ENCODE results near the gene HPSE2.

Gene HPSE2

GRCh38 chr10:98632456-98633150, 603.0 kb downstream of the HPSE2 start:
- no peak for DNase-seq (ENCODE audit: low read depth, low spot score)
- H3K27ac ChIP-seq (ENCODE audit: low read length) = no peak overlapping the region
- no peaks in the 10 kb centered on the region for H3K36me3 ChIP-seq (ENCODE audit: control insufficient read depth, insufficient read depth, low read length)
- WGBS (ENCODE audit: insufficient coverage, insufficient read length) = no CpG with 5 or more reads among the region's 7 CpGs
- H3K9me3 ChIP-seq (ENCODE audit: control insufficient read depth, insufficient read depth, low read length) = no peaks in the 10 kb centered on the region
- H3K27me3 ChIP-seq (ENCODE audit: control insufficient read depth, insufficient read depth, low read length) = no peaks in the 10 kb centered on the region
- H3K4me3 ChIP-seq (ENCODE audit: low read length) = no peak overlapping the region
- H3K4me1 ChIP-seq (ENCODE audit: control insufficient read depth, insufficient read depth, low read length) = no peaks in the 10 kb centered on the region

DNA sequence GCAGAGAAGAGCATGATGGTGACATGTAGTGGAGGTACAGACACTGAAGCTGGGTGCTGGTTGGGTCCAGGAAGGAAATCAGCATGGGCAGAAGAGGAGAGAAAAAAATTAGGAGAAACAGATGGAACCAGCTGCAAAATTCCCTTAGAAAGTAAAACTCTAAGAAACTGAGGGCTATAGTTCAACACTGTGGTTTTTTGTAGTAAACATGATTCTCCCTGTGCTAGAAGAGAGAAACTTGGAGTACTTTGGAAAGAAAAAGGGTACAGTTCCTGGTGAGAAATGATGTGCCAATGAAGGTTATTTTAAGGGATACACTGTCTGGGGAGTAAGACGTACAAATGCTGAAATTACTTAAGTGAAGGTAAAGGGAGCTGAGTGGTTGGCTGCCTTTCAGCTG, 607.4 kb downstream of the HPSE2 start:
- WGBS (ENCODE audit: insufficient coverage, insufficient read length) = no CpG with 5 or more reads among the region's 1 CpG
- Histone ChIP-seq H3K27ac (ENCODE audit: low read length) (no peak overlapping the region), H3K4me1 (ENCODE audit: control insufficient read depth, insufficient read depth, low read length) (no peaks in the 10 kb centered on the region)

GRCh38 chr10:98627711-98628110, 607.9 kb downstream of the HPSE2 start:
- DNase-seq (ENCODE audit: low read depth, low spot score) = no peak
- Histone ChIP-seq H3K27me3 (ENCODE audit: control insufficient read depth, insufficient read depth, low read length) (no peaks in the 10 kb centered on the region), H3K4me3 (ENCODE audit: low read length) (no peak overlapping the region), H3K27ac (ENCODE audit: low read length) (no peak overlapping the region), H3K4me1 (ENCODE audit: control insufficient read depth, insufficient read depth, low read length) (no peaks in the 10 kb centered on the region), H3K36me3 (ENCODE audit: control insufficient read depth, insufficient read depth, low read length) (no peaks in the 10 kb centered on the region), H3K9me3 (ENCODE audit: control insufficient read depth, insufficient read depth, low read length) (no peaks in the 10 kb centered on the region)
- WGBS (ENCODE audit: insufficient coverage, insufficient read length) = no CpG with 5 or more reads among the region's 1 CpG

More for the DNA sequence above, 607.4 kb downstream of the HPSE2 start:
- no peak for DNase-seq (ENCODE audit: low read depth, low spot score)
- H3K9me3 ChIP-seq (ENCODE audit: control insufficient read depth, insufficient read depth, low read length) = no peaks in the 10 kb centered on the region
- no peaks in the 10 kb centered on the region for H3K27me3 ChIP-seq (ENCODE audit: control insufficient read depth, insufficient read depth, low read length)
- no peaks in the 10 kb centered on the region for H3K36me3 ChIP-seq (ENCODE audit: control insufficient read depth, insufficient read depth, low read length)
- H3K4me3 ChIP-seq (ENCODE audit: low read length) = no peak overlapping the region

DNA sequence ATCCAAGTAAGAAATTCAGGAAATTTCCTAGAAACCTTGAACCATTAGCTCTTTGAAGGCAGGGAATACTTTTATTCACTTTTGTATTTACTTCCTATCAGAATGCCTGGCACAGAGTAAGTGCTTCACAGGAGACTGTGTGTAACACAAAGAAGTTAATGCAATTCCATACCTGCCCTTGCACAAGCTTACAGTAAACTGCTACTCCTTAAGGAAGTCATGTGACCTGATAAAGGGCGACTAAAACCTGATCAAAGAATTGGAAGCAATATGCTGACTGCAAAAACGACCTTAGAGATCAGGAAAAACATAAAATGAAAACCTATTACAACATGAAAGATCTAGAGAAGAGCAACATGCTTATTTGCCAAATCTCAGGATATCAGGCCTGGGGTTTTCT, 610.7 kb downstream of the HPSE2 start:
- Histone ChIP-seq H3K27ac (ENCODE audit: low read length) (no peak overlapping the region), H3K4me1 (ENCODE audit: control insufficient read depth, insufficient read depth, low read length) (peaks cover 1% of the 10 kb centered on the region; the same call in 1 of the 2 replicates)
- no CpG with 5 or more reads among the region's 2 CpGs for WGBS (ENCODE audit: insufficient coverage, insufficient read length)

GRCh38 chr10:98623176-98623575, 612.5 kb downstream of the HPSE2 start:
- no peak for DNase-seq (ENCODE audit: low read depth, low spot score)
- Histone ChIP-seq H3K4me1 (ENCODE audit: control insufficient read depth, insufficient read depth, low read length) (peaks cover 1% of the 10 kb centered on the region; the same call in 1 of the 2 replicates), H3K27me3 (ENCODE audit: control insufficient read depth, insufficient read depth, low read length) (no peaks in the 10 kb centered on the region), H3K9me3 (ENCODE audit: control insufficient read depth, insufficient read depth, low read length) (no peaks in the 10 kb centered on the region), H3K4me3 (ENCODE audit: low read length) (no peak overlapping the region), H3K36me3 (ENCODE audit: control insufficient read depth, insufficient read depth, low read length) (no peaks in the 10 kb centered on the region), H3K27ac (ENCODE audit: low read length) (no peak overlapping the region)
- WGBS (ENCODE audit: insufficient coverage, insufficient read length) = 100% methylated on average over 1 of the region's 3 CpGs

More for the DNA sequence above, 610.7 kb downstream of the HPSE2 start:
- no peaks in the 10 kb centered on the region for H3K9me3 ChIP-seq (ENCODE audit: control insufficient read depth, insufficient read depth, low read length)
- H3K4me3 ChIP-seq (ENCODE audit: low read length) = no peak overlapping the region
- no peaks in the 10 kb centered on the region for H3K27me3 ChIP-seq (ENCODE audit: control insufficient read depth, insufficient read depth, low read length)
- DNase-seq (ENCODE audit: low read depth, low spot score) = no peak
- H3K36me3 ChIP-seq (ENCODE audit: control insufficient read depth, insufficient read depth, low read length) = no peaks in the 10 kb centered on the region

- Histone ChIP-seq H3K4me1 (ENCODE audit: control insufficient read depth, insufficient read depth, low read length) (peaks cover 1% of the 10 kb centered on the region; the same call in 1 of the 2 replicates), H3K36me3 (ENCODE audit: control insufficient read depth, insufficient read depth, low read length) (no peaks in the 10 kb centered on the region), H3K4me3 (ENCODE audit: low read length) (no peak overlapping the region), H3K9me3 (ENCODE audit: control insufficient read depth, insufficient read depth, low read length) (no peaks in the 10 kb centered on the region), H3K27ac (ENCODE audit: low read length) (no peak overlapping the region), H3K27me3 (ENCODE audit: control insufficient read depth, insufficient read depth, low read length) (no peaks in the 10 kb centered on the region)
- no peak for DNase-seq (ENCODE audit: low read depth, low spot score)
- no CpG with 5 or more reads among the region's 1 CpG for WGBS (ENCODE audit: insufficient coverage, insufficient read length)
Measured at GRCh38 chr10:98621630-98622029, 614.0 kb downstream of the HPSE2 start.

DNA sequence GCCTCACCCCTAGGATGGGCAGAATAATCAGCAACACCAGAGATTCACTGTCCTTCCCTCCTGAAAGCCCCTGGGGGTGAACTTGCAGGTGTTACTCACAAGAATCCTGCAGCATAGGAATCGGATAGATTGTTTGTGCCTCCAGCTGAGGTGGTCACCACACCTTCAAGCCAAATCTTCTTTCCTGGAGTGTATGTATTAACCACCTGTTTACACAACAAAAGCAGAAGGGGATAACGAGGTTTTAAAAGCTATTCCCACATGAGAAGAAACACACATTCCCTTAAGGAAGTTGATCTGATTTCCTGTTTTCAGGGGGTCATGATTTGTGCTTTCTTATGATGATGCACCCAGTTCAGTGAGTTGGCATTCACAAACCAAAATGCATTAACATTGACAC, 615.1 kb downstream of the HPSE2 start:
- Histone ChIP-seq H3K27ac (ENCODE audit: low read length) (no peak overlapping the region), H3K27me3 (ENCODE audit: control insufficient read depth, insufficient read depth, low read length) (no peaks in the 10 kb centered on the region), H3K36me3 (ENCODE audit: control insufficient read depth, insufficient read depth, low read length) (no peaks in the 10 kb centered on the region), H3K4me3 (ENCODE audit: low read length) (no peak overlapping the region), H3K4me1 (ENCODE audit: control insufficient read depth, insufficient read depth, low read length) (peaks cover 1% of the 10 kb centered on the region; the same call in 1 of the 2 replicates), H3K9me3 (ENCODE audit: control insufficient read depth, insufficient read depth, low read length) (no peaks in the 10 kb centered on the region)
- WGBS (ENCODE audit: insufficient coverage, insufficient read length) = no CpG with 5 or more reads among the region's 2 CpGs
- DNase-seq (ENCODE audit: low read depth, low spot score) = no peak

GRCh38 chr10:98619446-98619845, 616.2 kb downstream of the HPSE2 start:
- Histone ChIP-seq H3K27me3 (ENCODE audit: control insufficient read depth, insufficient read depth, low read length) (no peaks in the 10 kb centered on the region), H3K9me3 (ENCODE audit: control insufficient read depth, insufficient read depth, low read length) (no peaks in the 10 kb centered on the region), H3K4me3 (ENCODE audit: low read length) (no peak overlapping the region), H3K36me3 (ENCODE audit: control insufficient read depth, insufficient read depth, low read length) (no peaks in the 10 kb centered on the region), H3K27ac (ENCODE audit: low read length) (no peak overlapping the region), H3K4me1 (ENCODE audit: control insufficient read depth, insufficient read depth, low read length) (peaks cover 1% of the 10 kb centered on the region; the same call in 1 of the 2 replicates)
- WGBS (ENCODE audit: insufficient coverage, insufficient read length) = no CpG with 5 or more reads among the region's 1 CpG
- no peak for DNase-seq (ENCODE audit: low read depth, low spot score)

- H3K27me3 ChIP-seq (ENCODE audit: control insufficient read depth, insufficient read depth, low read length) = no peaks in the 10 kb centered on the region
- H3K4me3 ChIP-seq (ENCODE audit: low read length) = no peak overlapping the region
- no peaks in the 10 kb centered on the region for H3K36me3 ChIP-seq (ENCODE audit: control insufficient read depth, insufficient read depth, low read length)
- no peak for DNase-seq (ENCODE audit: low read depth, low spot score)
- whole genome bisulfite sequencing (ENCODE audit: insufficient coverage, insufficient read length) = no CpG with 5 or more reads among the region's 6 CpGs
- H3K27ac ChIP-seq (ENCODE audit: low read length) = no peak overlapping the region
- H3K4me1 ChIP-seq (ENCODE audit: control insufficient read depth, insufficient read depth, low read length) = peaks cover 1% of the 10 kb centered on the region; the same call in 1 of the 2 replicates
- H3K9me3 ChIP-seq (ENCODE audit: control insufficient read depth, insufficient read depth, low read length) = no peaks in the 10 kb centered on the region
Measured at GRCh38 chr10:98617906-98618520, 617.6 kb downstream of the HPSE2 start.

DNA sequence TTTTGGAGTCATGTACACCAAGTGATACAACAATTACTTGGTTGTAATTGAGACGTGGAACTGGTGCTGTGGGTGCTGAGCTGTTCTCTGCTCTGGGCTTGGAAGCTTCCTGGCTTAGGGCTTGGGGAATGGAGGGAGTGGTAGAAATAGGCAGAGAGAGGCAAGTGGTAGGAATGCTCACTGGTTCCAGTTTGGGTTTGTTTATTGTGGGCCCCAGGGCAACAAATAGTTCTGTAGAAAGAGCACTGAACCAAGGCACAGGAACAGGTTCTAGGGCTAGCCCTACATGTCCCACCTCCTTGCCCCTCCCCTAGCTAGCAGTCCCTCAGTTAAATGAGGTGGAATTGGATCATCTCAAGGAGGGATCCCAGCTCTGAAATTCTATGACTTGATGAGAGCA, 622.2 kb downstream of the HPSE2 start:
- Histone ChIP-seq H3K36me3 (ENCODE audit: control insufficient read depth, insufficient read depth, low read length) (no peaks in the 10 kb centered on the region), H3K9me3 (ENCODE audit: control insufficient read depth, insufficient read depth, low read length) (no peaks in the 10 kb centered on the region), H3K4me3 (ENCODE audit: low read length) (no peak overlapping the region), H3K27ac (ENCODE audit: low read length) (no peak overlapping the region), H3K27me3 (ENCODE audit: control insufficient read depth, insufficient read depth, low read length) (no peaks in the 10 kb centered on the region), H3K4me1 (ENCODE audit: control insufficient read depth, insufficient read depth, low read length) (no peaks in the 10 kb centered on the region)
- WGBS (ENCODE audit: insufficient coverage, insufficient read length) = no CpG with 5 or more reads among the region's 1 CpG
- no peak for DNase-seq (ENCODE audit: low read depth, low spot score)

DNA sequence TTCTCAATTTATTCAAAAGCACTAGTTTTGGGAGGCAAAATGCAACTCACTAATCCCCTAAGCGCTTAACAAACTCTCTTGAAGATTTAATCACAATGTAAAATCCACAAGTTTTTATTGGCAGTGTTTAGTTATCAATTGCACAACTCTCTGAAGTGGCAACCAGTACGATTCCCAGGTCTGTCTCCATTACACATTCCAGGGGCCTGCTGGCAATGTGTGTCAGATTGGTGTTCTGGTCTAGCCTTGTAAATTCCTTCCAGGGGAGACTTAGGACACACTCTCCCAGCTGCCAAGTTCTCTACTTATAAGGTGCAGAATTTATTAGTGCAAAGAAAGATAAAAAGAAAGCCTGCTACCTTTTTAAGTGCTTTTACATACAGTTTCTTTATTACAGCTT, 624.2 kb downstream of the HPSE2 start:
- H3K27ac ChIP-seq (ENCODE audit: low read length) = no peak overlapping the region
- H3K36me3 ChIP-seq (ENCODE audit: control insufficient read depth, insufficient read depth, low read length) = no peaks in the 10 kb centered on the region
- H3K4me1 ChIP-seq (ENCODE audit: control insufficient read depth, insufficient read depth, low read length) = no peaks in the 10 kb centered on the region
- no peaks in the 10 kb centered on the region for H3K27me3 ChIP-seq (ENCODE audit: control insufficient read depth, insufficient read depth, low read length)
- H3K9me3 ChIP-seq (ENCODE audit: control insufficient read depth, insufficient read depth, low read length) = no peaks in the 10 kb centered on the region
- WGBS (ENCODE audit: insufficient coverage, insufficient read length) = no CpG with 5 or more reads among the region's 2 CpGs
- DNase-seq (ENCODE audit: low read depth, low spot score) = no peak
- H3K4me3 ChIP-seq (ENCODE audit: low read length) = no peak overlapping the region
